Prostate gland (tissue), 2 donors: Measurements from ENCODE around the gene CYP3A5. TPM values are rescaled to one million over a fixed set of nuclear protein-coding genes. Genes with fewer than 3 reads are reported as not detected.
"Not testable (repeated sequence)": the region's sequence is repeated elsewhere in the genome, so short reads cannot be mapped to it uniquely, and the experiment has no call there.

ENCODE experiments used
- DNase-seq: peaks from one replicate; pipeline ENCODE4 v3.0.0-alpha.2; 2019; ENCODE audit warnings: low spot score
- H3K27ac ChIP-seq, 2 donors: fragments of 200-600 bp; sonication (generic); 2 replicates each; pipeline ENCODE4 v1.5.1; 2017 to 2019
- H3K27me3 ChIP-seq: fragments of 200-600 bp; sonication (generic); replicated peaks from 2 replicates; pipeline ENCODE4 v1.5.1; 2019; ENCODE audit not compliant: insufficient read depth
- H3K36me3 ChIP-seq, 2 donors: fragments of 200-600 bp; sonication (generic); 1 replicate in 1 of 2; 2 replicates in 1 of 2; pipeline versions ENCODE4 v1.5.1 to v1.8.1; 2017 to 2019
- H3K4me1 ChIP-seq: fragments of 200-600 bp; sonication (generic); replicated peaks from 2 replicates; pipeline ENCODE4 v1.5.1; 2019
- H3K4me3 ChIP-seq, 2 donors: fragments of 200-600 bp; sonication (generic); 2 replicates each; pipeline ENCODE4 v1.5.1; 2017 to 2019
- H3K9me3 ChIP-seq: fragments of 200-600 bp; sonication (generic); 2 replicates; pipeline ENCODE4 v1.5.1; 2017
- POLR2A ChIP-seq: fragments of 450-650 bp; IDR thresholded peaks from one replicate; pipeline ENCODE4 v1.6.1; 2016; ENCODE audit warnings: antibody characterized with exemption, mild to moderate bottlenecking
- POLR2AphosphoS5 ChIP-seq: sonication (generic); formaldehyde crosslinking; IDR thresholded peaks from one replicate; pipeline ENCODE4 v1.6.1; 2017; ENCODE audit warnings: antibody characterized with exemption
- WGBS: methylation state at CpG from one replicate; pipeline ENCODE4 v1.1.5; 2018; 5-methylcytosine and 5-hydroxymethylcytosine counted together
- intact Hi-C: fragments of 100-400 bp; cut with DNase I; formaldehyde crosslinking; loops from one replicate; pipeline ENCODE4 v1.14.2; 2022
- total RNA-seq, 2 donors: library from RNA; depleted of rRNA; stranded (reverse); fragments of >200 nt; gene quantifications; one replicate each; pipeline ENCODE4 v1.1.0, GENCODE V29; 2016
- TF ChIP-seq, protein P1 (sequence below), 4 experiments: fragments of 200-600 bp in 2 of 4; fragments of 450-650 bp in 2 of 4; sonication (generic) in 2 of 4; IDR thresholded peaks; 1 replicate in 3 of 4; 2 replicates in 1 of 4; pipeline ENCODE4 v1.5.1; 2016 to 2019; ENCODE audit warnings: antibody characterized with exemption in 4 of 4, mild to moderate bottlenecking in 2 of 4, moderate library complexity in 2 of 4

The CYP3A5 gene
- total RNA-seq, 2 donors from 2014 or later: 80.5 to 88.9 TPM

DNA sequence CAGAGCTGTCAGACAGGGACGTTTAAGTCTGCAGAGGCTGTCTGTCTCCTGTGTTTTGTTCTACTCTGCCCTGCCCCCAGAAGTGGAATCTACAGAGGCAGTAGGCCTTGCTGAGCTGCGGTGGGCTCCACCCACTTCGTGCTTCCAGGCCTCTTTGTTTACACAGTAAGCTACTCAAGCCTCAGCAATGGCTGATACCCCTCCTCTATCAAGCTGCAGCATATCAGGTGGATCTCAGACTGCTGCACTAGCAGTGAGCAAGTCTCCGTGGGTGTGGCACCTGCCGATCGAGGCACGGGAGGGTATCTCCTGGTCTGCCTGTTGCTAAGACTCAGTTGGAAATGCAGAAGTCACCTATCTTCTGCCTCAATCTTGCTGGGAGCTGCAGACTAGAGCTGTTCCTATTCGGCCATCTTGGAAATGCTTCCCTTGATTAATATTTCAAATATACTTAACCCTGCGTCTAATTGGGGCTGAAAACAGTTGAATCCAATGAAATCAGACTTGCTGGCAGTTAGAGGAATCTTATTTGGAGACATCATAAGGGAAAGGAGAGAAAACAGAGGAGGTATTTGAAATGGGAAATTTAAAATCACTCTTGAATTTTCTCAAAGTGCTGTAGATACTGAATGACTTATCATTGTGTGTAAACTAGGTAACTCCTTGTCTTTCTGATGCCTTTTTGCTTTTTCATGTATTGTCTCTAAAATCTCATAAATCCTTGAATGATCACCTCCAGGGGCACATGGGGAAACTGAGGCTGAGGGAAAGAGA, 13.8 kb upstream of the CYP3A5 start:
- WGBS: 37% methylated on average over 9 of the region's 9 CpGs
- TF ChIP-seq POLR2AphosphoS5 (no peak), POLR2A (no peak)
- TF ChIP-seq, protein P1, sequence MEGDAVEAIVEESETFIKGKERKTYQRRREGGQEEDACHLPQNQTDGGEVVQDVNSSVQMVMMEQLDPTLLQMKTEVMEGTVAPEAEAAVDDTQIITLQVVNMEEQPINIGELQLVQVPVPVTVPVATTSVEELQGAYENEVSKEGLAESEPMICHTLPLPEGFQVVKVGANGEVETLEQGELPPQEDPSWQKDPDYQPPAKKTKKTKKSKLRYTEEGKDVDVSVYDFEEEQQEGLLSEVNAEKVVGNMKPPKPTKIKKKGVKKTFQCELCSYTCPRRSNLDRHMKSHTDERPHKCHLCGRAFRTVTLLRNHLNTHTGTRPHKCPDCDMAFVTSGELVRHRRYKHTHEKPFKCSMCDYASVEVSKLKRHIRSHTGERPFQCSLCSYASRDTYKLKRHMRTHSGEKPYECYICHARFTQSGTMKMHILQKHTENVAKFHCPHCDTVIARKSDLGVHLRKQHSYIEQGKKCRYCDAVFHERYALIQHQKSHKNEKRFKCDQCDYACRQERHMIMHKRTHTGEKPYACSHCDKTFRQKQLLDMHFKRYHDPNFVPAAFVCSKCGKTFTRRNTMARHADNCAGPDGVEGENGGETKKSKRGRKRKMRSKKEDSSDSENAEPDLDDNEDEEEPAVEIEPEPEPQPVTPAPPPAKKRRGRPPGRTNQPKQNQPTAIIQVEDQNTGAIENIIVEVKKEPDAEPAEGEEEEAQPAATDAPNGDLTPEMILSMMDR (IDR thresholded peaks at IDR 0.05): no peak
- Histone ChIP-seq H3K36me3 (no peaks in the 10 kb centered on the region), H3K4me1 (no peaks in the 10 kb centered on the region), H3K9me3 (no peaks in the 10 kb centered on the region), H3K27ac (no peak overlapping the region), H3K27me3 (no peaks in the 10 kb centered on the region), H3K4me3 (no peak overlapping the region)
- DNase-seq: no peak
- intact Hi-C loops: no loop called here

DNA sequence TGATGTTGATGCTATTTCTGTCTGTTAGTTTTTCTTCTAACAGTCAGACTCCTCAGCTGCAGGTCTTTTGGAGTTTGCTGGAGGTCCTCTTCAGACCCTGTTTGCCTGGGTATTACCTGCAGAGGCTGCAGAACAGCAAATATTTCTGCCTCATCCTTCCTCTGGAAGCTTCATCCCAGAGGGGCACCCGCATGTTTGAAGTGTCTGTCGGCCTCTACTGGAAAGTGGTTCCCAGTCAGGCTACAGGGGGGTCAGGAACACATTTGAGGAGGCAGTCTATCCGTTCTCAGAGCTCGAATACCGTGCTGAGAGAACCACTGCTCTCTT, 13.3 kb upstream of the CYP3A5 start:
- Histone ChIP-seq H3K4me3 (no peak overlapping the region), H3K4me1 (no peaks in the 10 kb centered on the region), H3K27ac (no peak overlapping the region), H3K27me3 (no peaks in the 10 kb centered on the region), H3K36me3 (no peaks in the 10 kb centered on the region), H3K9me3 (no peaks in the 10 kb centered on the region)
- 30% methylated on average over 5 of the region's 5 CpGs for WGBS
- no peak for DNase-seq
- TF ChIP-seq POLR2AphosphoS5: no peak
- intact Hi-C loops: no loop called here

DNA sequence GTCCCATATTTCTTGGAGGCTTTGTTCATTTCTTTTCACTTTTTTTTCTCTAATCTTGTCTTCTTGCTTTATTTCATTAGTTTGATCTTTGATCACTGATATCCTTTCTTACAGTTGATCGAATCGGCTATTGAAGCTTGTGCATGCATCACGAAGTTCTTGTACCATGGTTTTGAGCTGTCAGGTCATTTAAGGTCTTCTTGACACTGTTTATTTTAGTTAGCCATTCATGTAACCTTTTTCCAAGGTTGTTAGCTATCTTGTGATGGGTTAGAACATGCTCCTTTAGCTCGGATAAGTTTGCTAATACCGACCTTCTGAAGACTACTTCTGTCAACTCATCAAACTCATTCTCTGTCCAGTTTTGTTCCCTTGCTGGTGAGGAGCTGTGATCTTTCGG, 12.8 kb upstream of the CYP3A5 start:
- DNase-seq, H3K9me3 ChIP-seq, H3K27me3 ChIP-seq, H3K27ac ChIP-seq, H3K4me1 ChIP-seq, intact Hi-C loops, H3K4me3 ChIP-seq, H3K36me3 ChIP-seq: not testable (repeated sequence)
- WGBS: 89% methylated on average over 6 of the region's 6 CpGs

DNA sequence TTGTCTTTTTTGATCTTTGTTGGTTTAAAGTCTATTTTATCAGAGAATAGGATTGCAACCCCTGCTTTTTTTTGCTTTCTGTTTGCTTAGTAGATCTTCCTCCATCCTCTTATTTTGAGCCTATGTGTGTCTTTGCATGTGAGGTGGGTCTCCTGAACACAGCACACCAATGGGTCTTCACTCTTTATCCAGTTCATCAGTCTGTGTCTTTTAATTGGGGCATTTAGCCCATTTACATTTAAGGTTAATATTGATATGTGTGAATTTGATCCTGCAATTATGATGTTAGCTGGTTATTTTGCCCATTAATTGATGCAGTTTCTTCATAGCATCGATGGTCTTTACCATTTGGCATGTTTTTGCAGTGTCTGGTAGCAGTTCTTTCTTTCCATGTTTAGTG, 11.9 kb upstream of the CYP3A5 start:
- H3K27ac ChIP-seq, H3K4me1 ChIP-seq, H3K27me3 ChIP-seq, intact Hi-C loops, H3K9me3 ChIP-seq, H3K36me3 ChIP-seq, DNase-seq, H3K4me3 ChIP-seq: not testable (repeated sequence)
- 97% methylated on average over 1 of the region's 1 CpG for WGBS

DNA sequence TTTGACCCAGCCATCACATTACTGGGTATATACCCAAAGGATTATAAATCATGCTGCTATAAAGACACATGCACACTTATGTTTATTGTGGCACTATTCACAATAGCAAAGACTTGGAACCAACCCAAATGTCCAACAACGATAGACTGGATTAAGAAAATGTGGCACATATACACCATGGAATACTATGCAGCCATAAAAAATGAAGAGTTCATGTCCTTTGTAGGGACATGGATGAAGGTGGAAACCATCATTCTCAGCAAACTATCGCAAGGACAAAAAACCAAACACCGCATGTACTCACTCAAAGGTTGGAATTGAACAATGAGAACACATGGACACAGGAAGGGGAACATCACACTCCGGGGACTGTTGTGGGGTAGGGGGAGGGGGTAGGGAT, 11.1 kb upstream of the CYP3A5 start:
- H3K27me3 ChIP-seq, H3K4me1 ChIP-seq, H3K27ac ChIP-seq, DNase-seq, H3K4me3 ChIP-seq, intact Hi-C loops, H3K9me3 ChIP-seq, H3K36me3 ChIP-seq: not testable (repeated sequence)
- WGBS: 96% methylated on average over 4 of the region's 4 CpGs

DNA sequence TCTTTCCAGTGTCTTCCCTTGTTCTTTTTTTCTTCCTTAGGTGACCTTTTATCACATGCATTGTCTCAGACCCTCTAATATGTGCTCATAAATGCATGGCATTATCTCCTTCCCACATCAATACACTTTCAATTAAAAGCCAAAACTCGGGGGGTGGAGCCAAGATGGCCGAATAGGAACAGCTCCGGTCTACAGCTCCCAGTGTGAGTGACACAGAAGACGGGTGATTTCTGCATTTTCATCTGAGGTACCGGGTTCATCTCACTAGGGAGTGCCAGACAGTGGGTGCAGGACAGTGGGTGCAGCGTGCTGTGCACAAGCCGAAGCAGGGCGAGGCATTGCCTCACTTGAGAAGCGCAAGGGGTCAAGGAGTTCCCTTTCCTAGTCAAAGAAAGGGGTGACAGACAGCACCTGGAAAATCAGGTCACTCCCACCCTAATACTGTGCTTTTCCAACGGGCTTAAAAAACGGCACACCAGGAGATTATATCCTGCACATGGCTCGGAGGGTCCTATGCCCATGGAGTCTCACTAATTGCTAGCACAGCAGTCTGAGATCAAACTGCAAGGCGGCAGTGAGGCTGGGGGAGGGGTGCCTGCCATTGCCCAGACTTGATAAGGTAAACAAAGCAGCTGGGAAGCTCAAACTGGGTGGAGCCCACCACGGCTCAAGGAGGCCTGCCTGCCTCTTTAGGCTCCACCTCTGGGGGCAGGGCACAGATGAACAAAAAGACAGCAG, 6.2 kb upstream of the CYP3A5 start:
- H3K9me3 ChIP-seq, H3K36me3 ChIP-seq, H3K4me1 ChIP-seq, H3K27ac ChIP-seq, DNase-seq, H3K4me3 ChIP-seq, H3K27me3 ChIP-seq, intact Hi-C loops: not testable (repeated sequence)
- WGBS: 82% methylated on average over 14 of the region's 14 CpGs

DNA sequence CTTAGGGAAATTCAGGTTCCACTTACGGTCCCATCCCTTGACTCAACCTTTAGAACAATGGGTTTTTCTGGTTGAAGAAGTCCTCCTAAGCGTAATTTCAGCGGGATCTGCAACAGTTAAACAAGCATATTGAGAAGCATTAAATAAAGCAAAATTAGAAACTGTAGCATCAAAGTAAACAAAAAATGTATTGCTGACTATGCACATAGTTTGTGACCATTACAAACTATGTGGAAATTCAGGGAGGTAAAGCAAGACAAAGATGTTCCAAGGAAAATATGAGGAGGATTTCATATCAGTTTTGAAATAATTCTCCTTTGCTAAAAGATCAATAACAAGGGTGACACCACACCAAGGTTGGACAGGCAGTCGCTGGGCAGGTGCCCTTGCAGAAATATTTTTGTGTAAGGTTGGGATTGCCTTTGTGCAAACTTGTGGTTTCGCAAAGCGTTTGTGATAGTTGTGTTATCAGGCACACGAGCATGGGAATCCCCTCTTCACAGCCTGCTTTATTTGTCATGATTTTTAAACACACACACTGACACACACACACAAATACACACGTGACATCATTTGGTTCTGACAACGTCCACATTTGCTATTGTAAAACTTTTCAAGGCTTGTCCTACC, 5.4 kb upstream of the CYP3A5 start:
- no peaks in the 10 kb centered on the region for H3K9me3 ChIP-seq
- no peaks in the 10 kb centered on the region for H3K4me1 ChIP-seq
- H3K4me3 ChIP-seq: no peak overlapping the region
- H3K27ac ChIP-seq: no peak overlapping the region
- intact Hi-C loops: no loop called here
- TF ChIP-seq POLR2AphosphoS5 (no peak), POLR2A (no peak)
- TF ChIP-seq, protein P1 (IDR thresholded peaks at IDR 0.05): no peak
- H3K27me3 ChIP-seq: no peaks in the 10 kb centered on the region
- 92% methylated on average over 9 of the region's 9 CpGs for WGBS
- H3K36me3 ChIP-seq: no peaks in the 10 kb centered on the region
- no peak for DNase-seq
